Measurements from ENCODE around the gene ROR1.

Gene ROR1

DNA sequence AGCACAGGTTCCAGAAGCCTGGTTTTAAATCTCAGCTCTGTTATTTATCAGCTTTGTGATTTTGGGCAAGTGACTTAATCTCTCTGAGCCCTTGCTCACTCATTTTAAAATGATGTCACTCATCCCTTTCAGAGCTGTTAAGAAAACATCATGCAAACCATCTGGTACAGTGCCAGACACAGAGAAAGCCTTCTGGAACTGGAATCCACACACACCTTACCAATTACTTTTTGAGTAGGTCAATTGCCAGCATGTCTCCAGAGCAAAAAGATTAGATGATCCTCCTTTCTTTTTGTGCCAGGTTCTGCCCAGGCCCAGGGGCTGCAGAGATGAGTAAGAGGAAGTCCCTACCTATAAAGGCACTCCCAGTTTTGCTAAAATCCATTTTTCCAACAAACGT, 61.3 kb downstream of the ROR1 start:
- H3K4me3 ChIP-seq (replicated peaks in 1 of 2; ENCODE audit: low read depth in 2 of 2, low read length in 2 of 2), result no peak overlapping the region
- TF ChIP-seq, protein P1, sequence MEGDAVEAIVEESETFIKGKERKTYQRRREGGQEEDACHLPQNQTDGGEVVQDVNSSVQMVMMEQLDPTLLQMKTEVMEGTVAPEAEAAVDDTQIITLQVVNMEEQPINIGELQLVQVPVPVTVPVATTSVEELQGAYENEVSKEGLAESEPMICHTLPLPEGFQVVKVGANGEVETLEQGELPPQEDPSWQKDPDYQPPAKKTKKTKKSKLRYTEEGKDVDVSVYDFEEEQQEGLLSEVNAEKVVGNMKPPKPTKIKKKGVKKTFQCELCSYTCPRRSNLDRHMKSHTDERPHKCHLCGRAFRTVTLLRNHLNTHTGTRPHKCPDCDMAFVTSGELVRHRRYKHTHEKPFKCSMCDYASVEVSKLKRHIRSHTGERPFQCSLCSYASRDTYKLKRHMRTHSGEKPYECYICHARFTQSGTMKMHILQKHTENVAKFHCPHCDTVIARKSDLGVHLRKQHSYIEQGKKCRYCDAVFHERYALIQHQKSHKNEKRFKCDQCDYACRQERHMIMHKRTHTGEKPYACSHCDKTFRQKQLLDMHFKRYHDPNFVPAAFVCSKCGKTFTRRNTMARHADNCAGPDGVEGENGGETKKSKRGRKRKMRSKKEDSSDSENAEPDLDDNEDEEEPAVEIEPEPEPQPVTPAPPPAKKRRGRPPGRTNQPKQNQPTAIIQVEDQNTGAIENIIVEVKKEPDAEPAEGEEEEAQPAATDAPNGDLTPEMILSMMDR (IDR thresholded peaks at IDR 0.05; ENCODE audit: low read depth, low read length), result no peak
- peak in 1 of 2 donors; percentile 48 for DNase-seq (ENCODE audit: low read depth in 2 of 2)

DNA sequence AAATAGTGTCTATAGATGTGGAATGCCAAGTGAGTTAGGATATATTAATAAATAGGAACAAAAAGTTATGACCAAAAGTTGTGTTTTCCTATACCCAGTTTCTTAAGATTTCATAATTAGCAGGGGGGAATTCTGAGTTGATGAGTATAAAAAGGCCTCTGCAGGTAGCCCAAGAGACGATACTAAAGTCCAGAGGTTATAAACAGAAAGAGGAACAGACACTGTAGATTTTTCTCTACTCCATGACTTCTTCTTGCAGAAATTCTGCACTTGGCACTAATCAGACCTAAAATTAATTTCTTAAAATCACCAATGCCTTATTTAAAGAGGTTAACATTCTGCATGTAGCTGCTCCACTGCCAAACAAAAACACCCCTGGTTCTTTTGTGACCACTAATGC, 62.6 kb downstream of the ROR1 start:
- no peak for DNase-seq (ENCODE audit: low read depth in 2 of 2)
- TF ChIP-seq, protein P1 (IDR thresholded peaks at IDR 0.05; ENCODE audit: low read depth, low read length), result no peak
- no peak overlapping the region for H3K4me3 ChIP-seq (replicated peaks in 1 of 2; ENCODE audit: low read depth in 2 of 2, low read length in 2 of 2)

DNA sequence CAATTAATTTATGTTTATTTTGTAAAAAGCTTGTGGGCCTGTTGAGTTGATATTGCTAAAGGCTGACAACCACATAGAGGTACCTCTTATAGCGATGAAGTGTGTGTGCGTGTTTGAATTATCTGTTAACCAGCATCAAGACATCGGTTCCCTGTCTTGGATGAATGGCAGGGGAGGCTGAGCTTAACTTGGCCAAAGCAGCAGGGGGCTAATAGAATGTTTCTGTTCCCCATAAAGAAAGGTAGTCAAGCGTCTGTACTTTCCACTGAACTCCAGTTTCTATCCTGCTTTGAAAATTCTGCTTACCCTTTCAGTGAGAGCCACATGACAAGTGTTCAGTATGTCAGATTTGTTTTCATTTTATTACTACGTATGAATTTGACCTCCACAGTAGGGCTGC, 63.0 kb downstream of the ROR1 start:
- TF ChIP-seq, protein P1 (IDR thresholded peaks at IDR 0.05; ENCODE audit: low read depth, low read length), result no peak
- no peak for DNase-seq (ENCODE audit: low read depth in 2 of 2)

DNA sequence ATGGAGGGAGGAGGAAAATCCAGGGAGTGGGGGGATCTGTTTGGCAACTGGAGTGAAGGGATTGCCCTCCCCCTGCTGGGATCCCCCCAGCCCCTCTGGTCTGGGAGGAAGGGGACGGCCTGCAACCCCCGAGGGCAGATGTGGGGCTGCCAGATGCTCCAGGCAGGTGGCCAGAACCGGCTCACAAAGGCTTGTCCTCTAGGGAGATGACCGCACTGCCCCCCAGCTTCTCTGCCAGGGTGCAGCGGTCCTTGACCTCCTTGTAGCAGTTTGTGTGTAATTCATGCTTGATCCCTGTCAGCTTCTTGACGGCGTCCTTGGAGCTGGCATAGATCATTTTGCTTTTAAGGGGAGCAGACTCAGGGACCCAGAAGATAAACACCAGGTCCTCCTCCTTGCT, 69.2 kb downstream of the ROR1 start:
- DNase-seq (ENCODE audit: low read depth in 2 of 2), result no peak
- H3K4me3 ChIP-seq (replicated peaks in 1 of 2; ENCODE audit: low read depth in 2 of 2, low read length in 2 of 2), result no peak overlapping the region
- TF ChIP-seq, protein P1 (IDR thresholded peaks at IDR 0.05; ENCODE audit: low read depth, low read length), result no peak

More for the DNA sequence above, 63.0 kb downstream of the ROR1 start:
- H3K4me3 ChIP-seq (replicated peaks in 1 of 2; ENCODE audit: low read depth in 2 of 2, low read length in 2 of 2), result no peak overlapping the region

DNA sequence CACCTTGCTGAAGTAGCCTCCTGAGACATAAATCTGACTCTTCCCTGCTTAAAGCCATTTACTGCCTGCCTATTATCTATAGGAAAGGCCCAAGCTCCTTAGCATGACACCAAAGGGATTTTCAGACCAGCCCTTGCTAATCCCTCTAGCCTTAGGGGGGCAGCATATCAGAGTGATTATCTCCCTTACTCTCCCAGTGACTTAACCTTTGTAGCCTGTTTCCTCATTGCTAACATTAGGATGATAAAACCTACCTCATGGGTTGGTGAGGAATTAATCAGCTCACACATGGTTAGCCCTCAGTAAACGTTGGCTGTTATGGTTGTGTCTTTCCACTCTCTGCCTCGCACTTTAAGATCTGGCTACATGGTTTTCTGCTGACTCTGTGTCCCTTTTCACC, 70.1 kb downstream of the ROR1 start:
- TF ChIP-seq, protein P1 (IDR thresholded peaks at IDR 0.05; ENCODE audit: low read depth, low read length), result no peak
- DNase-seq (ENCODE audit: low read depth in 2 of 2), result no peak
- H3K4me3 ChIP-seq (replicated peaks in 1 of 2; ENCODE audit: low read depth in 2 of 2, low read length in 2 of 2), result no peak overlapping the region

DNA sequence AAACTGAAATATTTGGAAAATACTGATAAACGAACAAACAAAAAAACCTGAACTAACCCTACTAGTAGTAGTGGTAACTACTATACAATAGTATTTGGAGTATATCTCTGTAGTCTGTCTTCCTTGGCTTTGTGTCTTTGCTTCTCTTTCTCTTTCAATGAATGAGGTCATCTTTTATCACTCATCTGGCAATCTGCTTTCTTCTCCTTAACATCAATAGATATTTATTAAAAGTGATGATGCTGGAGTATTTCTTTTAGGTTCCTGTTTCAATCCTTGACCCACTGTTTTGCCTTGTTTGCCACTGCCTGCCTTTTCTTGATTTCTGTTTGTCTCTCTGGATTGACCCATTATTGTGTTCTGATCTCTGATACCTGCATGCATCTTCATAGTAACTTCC, 71.5 kb downstream of the ROR1 start:
- no peak for DNase-seq (ENCODE audit: low read depth in 2 of 2)
- H3K4me3 ChIP-seq (replicated peaks in 1 of 2; ENCODE audit: low read depth in 2 of 2, low read length in 2 of 2), result no peak overlapping the region
- TF ChIP-seq, protein P1 (IDR thresholded peaks at IDR 0.05; ENCODE audit: low read depth, low read length), result no peak

DNA sequence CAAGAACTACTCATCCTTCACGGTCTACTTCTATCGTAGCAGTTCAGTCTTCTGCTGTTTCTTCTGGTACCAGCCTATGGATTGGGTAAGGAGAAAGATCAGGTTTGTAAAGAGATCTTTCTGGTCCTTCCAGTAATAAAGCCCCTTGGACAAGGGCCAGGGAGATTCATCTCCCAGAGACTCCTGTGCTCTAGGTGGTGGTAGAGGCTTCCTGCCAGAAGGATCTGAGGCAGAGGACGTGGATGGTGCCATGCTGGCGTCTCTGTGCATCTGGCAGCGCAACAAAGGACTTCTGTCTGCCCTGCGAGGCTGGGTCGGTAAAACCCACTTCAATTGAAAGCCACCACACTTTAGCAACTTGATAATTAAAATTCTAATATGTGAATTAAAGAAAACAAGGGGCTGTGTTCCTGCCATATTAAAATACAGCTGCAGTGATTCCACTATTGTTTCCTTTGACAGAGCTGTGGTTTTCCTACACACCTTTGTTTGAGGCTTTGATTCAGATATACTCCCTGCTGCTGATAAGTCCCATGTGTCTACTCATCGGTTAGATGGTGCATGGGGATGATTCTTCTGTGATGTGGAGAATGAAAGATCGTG, 73.6 kb downstream of the ROR1 start:
- no peak overlapping the region for H3K4me3 ChIP-seq (replicated peaks in 1 of 2; ENCODE audit: low read depth in 2 of 2, low read length in 2 of 2)
- DNase-seq (ENCODE audit: low read depth in 2 of 2), result no peak
- TF ChIP-seq, protein P1 (IDR thresholded peaks at IDR 0.05; ENCODE audit: low read depth, low read length), result no peak
